T-helper 9 cell (primary cell): ENCODE results near the gene AGAP1.

Source experiments
- DNase-seq: peaks from one replicate; pipeline ENCODE4 v3.0.0-alpha.2; 2020

AGAP1 gene

DNA sequence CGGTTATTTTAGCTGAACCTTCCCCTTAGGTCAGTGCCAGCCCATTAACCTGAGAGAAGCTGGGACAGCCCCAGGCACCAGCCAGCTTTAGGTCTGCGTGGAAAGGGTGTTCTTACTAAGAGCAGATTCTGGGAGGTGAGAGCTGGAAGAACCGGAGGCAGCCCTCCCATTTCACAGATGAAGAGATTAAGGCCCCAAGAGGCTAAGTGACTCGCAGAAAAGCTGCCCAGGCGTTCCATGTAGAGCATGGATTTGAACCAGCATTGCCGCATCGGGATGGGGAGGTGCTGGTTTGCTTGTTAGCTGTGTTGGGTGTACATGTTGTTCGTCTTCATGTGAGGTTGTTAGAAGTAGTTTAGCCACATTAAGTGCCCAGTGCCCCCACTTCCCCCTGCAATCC lies 203.2 kb downstream of the AGAP1 start:
- no peak for DNase-seq

DNA sequence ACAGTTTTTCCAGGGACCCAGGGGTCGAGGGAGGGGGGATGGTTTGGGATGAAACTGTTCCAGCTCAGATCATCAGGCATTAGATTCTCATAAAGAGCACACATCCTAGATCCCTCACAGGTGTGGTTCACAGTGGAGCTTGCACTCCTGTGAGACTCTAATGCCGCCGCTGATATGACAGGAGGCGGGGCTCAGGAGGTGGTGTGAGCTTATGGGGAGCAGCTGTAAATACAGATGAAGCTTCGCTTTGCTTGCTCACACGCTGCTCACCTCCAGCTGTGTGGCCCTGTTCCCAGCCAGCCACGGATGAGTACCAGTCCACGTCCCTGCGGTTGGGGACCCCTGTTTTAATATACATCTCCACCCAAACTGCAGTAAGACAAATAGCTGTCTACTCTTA lies 204.2 kb downstream of the AGAP1 start:
- no peak for DNase-seq

DNA sequence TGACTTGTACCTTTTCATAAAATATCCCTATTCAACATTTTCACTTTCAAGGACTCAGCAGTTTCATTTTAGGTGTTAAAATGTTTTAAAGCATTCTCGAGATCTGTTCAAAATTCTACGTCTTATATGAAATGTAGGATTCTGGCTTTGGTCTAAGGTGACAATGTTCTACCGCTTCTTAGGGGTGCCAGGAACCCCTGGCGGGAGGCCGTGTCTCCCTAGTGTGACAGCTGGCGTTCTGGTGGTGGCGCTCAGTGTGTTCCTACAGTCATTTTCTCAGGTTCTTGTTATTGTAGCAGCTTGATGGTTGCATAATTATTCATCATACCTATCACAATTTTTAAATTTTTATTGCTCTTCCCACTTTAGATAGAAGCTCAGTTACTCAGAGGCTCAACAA lies 204.6 kb downstream of the AGAP1 start:
- no peak for DNase-seq

DNA sequence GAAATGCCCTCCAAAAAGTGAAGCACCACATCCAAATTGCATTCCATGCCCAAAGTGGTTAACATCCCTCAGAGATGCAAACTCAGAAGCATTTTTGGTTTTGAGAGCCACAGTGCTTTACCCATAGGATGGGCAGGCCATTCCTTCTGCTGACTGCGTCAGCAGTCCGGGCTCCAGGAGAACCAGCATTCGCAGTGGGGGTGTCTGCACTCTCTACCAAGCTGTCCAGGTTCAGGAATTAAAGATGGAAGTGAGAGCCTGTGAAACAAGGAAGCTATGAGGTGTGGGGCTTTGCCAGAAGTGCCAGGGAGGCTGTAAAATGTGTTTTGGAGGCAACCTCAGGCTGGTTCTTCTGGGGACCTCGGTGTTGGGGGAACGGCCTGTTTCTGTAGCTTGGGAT lies 205.7 kb downstream of the AGAP1 start:
- DNase-seq = no peak

DNA sequence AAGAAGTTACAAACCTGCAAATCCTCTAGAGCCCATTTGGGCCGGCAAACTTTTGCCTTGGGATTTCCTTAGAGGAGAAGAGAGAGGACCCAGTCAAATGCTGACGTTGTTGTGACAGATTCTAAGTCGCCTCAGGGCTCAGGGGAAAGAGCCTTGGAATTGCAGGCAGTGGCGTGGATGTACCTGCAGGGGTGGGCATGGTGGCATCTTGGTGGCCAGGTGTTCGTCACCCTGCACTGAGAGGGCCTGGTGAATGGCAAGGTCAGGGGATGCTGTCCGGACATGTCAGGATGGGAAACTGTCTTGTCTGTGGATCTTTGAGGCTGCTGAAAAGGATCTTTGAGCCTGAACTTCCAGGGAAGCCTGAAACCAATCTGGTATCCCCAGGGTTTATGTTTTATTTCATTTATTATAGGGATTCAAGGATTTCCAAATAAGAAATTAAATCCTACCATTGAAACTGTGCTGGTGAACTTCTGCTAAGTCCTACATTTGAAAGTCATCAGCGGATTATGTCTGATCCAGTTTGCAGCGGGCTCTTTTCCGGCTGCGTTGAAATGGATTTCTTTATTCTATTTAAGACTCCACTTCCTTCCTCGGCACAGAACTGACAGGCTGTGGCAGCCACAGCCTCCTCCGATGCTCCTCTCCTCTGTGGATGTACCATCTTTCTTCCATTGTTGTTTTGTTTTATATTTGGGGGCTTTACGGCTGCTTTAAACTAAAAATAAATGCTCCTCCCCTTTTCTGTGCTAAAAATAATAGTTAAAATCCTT lies 207.6 kb downstream of the AGAP1 start:
- DNase-seq = no peak

DNA sequence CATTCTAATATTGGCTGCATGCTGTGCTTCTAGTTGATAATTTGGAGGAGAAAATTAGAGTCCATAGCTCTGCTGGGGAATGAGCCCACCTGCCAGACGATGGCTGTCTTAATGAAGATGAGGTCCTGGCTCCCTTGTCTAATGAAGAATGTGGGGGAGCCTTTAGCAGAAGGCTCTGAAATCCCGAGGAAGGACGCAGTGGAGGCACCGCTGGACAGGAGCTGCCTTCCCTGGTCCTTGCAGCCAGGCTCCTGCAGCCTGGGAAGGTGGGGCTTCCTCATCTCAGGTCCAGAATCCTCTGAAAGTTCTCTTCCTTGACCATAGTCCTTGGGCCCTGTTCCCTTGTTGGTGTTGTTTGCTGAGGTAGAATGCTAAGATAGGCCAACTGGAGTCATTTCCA lies 208.3 kb downstream of the AGAP1 start:
- no peak for DNase-seq

DNA sequence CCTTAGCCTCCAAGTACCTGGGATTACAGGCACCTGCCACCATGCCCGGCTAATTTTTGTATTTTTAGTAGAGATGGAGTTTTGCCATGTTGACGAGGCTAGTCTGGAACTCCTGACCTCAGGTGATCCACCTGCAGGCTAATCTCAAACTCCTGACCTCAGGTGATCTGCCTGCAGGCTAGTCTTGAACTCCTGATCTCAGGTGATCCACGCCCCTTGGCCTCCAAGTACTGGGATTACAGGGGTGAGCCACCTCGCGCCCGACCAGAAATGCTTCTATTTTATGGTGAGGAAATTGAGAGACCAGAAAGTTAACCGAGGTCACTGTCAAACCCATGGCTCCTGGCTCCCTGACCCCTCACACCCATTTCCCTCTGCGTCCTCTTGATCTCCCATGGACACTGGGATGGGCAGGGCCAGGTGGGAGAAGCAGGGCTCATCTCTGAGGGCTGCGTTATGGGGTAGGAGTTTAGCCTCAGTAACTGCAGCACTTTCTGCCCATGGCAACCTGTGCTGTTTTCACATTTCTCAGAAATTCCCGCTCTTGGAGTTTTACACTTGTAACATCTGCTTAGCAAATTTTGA lies 210.0 kb downstream of the AGAP1 start:
- DNase-seq = no peak

DNA sequence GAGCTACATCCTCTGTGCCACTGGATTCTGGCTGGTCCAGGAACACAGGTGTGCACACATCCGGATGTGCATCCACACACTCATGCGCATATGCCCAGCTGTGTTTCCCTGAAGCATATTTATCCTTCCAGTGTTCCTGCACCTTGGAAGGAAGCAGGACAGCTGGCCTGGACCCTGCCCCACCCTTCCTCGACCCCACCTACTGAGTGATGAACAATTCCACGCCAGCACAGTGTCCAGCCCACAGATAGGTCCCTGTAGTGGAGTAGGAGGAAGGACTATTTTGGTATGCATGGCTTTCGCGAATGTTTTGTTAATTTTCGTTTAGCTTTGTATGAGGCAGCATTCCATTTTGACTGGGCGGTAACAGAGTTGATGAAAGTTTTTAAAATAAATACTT lies 211.5 kb downstream of the AGAP1 start:
- DNase-seq = no peak

DNA sequence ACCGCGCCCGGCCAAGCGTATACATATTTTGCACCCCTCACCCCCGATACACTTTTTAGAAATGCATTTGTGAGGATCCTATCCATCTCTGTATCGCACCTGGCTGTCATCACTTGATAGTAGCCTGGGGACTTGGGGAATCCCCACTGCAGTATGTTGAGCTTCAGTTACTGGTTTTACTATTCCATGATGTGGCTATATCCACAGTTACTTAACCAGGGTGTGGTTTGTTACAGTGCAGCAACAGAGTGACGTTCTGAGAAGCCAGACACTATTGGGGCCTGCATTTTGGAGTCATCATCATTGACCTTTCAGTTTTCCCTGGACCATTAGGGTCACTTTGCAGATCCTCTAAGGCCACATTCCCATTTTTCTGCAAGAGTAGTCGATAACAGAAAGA lies 212.7 kb downstream of the AGAP1 start:
- DNase-seq = no peak

DNA sequence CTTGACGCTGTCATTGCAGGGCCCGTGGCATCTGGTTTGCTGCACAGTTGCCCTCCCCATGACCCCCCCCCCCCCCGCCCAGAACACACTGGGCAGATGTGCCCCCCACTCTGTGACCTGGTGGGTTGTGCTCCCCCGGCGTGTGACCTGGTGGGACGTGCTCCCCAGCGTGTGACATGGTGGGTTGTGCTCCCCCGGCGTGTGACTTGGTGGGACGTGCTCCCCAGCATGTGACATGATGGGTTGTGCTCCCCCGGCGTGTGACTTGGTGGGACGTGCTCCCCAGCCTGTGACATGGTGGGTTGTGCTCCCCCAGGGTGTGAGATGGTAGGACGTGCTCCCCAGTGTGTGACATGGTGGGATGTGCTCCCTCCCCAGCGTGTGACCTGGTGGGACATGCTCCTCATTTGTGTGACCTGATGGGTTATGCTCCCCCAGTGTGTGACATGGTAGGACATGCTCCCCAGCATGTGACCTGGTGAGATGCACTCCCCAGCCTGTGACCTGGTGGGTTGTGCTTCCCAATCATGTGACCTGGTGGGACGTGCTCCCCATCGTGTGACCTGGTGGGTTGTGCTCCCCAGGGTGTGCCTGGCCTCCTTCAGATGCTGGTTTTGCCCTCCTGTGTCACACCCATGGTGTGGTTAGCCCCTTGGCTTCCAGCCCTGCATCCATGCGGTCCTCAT lies 213.7 kb downstream of the AGAP1 start:
- no peak for DNase-seq

DNA sequence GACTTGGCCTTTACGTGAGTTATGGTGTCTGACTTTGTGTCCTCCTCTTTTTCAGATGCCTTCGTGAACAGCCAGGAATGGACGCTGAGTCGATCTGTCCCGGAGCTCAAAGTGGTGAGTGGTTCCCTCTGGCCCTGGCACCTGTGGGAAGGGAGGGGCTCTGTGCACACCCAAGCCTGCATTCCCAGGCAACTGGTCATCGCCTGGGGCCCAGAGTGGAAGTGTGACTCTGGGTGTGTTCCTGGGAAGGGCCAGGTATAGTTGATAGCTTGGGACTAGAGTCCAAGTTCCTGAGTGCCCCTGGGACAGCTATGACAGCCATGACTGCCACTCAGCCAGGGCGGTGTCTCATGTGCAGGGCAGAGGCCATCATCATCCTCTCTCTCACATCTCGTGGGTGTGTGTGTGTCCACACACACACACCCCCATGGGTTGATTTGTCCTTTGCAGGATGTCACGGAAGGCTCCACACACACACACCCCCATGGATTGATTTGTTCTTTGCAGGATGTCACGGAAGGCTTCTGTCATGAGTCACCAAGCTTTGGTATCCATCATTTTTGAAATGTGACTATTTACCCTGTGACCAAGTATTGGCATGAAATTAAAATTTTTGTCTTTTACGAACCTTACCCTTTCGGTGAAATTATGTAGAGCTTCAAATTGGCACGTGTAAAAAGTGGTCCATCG lies 215.4 kb downstream of the AGAP1 start:
- no peak for DNase-seq

DNA sequence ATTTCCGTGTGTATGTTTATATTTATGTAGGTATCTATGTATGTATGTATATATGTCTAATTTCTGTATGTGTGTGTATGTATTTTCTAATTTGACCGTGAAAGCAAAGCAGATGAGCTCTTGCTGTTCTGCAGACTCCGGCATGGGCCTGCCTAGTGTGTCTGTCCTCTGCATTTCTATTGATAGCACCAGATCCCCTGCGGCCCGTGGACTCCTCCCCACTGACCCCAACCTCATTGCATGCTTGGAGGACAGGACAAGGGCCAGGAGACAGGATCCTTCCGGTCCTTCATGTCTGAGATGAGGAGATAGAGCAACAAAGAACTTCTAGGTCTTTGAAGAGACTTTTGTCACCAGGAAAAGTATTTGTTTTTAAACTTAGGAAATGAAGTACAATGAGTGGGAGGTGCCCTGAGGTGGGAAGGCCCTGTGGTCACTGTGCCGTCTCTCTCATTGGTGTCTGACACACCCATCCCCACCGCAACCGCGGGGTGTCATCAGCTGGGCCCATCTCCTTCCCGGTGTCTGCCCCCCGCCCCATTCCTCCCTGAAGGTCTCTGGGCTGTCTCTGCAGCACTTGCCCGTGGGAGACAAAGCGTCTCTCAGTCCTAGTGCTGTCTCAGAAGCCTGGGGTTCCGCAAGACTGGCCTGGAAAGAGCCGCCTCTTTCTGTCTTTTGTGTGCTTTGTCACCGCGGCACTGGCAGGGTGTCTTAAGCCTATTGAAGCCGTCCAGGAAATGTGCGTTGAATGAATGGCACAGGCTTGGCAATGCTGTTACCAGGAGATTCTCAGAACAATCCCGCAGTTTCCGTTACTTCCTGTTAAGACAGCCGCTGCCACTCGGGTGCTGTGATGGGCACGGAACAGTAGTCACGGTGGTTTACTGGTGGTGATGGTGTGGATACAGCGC lies 216.4 kb downstream of the AGAP1 start:
- DNase-seq = no peak

DNA sequence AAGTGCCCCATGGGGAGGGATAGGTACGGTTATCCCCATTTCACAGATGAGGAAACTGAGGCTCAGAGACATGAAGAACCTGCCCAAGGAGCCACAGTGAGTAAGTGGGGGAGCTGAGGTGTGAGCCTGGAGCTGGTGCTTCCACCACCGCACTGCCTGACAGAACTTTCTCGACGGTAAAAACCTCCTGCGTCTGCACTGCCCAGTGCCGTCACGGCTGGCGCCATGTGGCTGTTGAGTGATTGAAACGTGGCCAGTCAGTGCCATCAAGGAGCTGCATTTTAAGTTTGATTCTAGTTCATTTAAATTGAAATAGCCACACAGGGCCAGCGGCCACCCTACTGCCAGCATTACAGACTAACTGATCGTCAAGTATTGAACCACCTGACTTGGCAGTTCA lies 217.1 kb downstream of the AGAP1 start:
- DNase-seq = no peak

DNA sequence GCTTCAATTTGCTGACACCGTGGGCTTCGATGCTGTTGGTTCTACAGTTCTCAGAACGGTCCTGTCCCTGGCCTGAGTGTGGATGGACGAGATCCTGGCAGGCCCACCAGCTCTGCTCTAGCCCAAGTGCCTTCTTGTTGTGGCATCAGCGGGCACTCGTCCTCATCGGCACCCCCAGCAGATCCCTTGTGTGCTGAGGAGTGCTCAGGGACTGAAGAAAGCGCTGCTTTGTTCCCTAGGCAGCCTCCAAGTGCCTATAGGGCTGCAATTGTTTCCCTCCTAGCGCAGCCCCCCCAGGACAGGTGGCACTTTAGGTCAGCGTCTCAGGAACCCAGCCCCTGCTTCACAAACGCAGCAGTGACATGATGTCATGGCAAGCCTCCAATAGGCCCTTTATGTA lies 217.7 kb downstream of the AGAP1 start:
- no peak for DNase-seq

DNA sequence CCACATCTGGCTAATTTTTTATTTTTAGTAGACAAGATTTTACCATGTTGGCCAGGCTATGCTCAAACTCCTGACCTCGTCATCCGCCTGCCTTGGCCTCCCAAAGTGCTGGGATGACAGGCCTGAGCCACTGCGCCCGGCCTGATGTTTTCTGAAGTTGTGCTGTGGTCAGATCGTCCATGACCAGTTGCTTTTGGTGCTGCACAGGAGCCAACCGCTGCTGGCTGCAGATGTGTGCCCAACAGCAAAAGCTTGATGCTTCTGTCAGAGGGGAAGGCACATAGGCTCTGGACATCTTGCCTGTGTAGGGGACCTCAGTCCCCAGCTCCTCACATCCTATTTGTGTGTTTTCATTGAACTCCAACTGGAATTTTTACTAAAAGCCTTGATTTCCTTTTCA lies 218.3 kb downstream of the AGAP1 start:
- no peak for DNase-seq

DNA sequence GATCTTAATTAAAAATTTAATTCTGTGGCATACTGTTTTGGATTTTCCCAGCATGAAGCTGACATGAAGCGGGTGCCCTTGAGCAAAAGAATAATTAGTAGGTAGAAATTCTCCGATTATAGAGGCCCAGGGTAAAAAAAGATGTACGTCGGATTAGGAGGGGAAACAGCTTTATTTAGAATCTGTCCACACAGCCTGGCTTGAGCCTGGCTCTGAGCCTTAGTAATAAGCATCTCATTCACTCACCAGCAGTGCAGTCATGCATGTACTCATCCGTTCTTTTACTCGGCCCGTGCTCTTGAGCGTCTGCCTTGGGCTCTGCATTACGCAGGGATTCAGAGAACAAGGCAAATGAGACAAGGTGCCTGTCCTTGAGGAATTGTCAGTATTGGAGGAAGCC lies 219.3 kb downstream of the AGAP1 start:
- DNase-seq = no peak

DNA sequence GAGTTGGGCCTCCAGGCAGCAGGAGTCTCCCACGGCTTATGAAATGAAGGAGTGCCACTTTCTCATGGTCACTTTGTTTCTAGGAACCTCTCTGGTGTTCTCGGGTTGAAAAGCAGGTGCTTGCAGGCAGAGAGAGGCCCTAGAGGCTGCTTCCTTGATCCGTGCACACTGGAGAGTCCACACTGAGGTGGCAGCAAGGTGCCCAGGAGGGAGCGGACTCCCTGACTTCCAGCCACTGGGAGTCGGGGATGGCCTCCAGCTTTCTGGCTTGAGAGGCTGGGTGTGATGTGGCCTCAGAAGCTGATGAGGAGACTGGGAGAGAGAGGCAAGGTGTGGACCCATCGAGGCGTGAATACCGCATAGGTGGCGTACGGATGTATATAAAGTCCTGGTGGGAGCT lies 221.8 kb downstream of the AGAP1 start:
- no peak for DNase-seq

DNA sequence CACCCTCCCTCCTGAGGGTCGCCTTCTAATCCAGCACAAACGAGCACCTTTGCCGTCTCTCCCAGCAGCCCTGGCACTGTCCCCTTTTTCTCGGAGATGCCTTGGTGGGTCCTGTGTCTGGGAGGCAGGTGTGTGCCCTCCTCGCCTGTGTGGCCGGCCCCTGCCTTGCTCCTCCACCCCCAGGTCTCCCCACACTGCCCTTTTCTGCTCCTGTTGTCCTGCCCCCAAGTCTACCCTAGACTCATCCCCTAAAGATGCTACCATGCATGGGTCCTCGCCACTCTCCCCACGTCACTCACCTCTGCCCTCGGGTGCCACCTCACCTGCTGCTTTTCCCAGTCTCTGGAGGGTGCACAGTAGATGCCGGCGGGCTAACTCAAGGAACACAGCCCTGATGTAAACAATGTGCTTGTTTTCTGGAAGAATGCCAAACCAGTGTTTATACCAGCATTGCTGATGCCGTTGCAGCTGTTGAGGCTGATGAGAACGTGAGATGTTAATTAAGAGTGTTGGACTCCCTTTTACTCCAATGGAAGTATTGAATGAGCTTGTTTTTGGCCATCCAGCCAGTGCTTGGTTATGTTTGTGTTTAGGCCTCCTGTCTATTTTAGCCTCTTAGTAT lies 223.1 kb downstream of the AGAP1 start:
- DNase-seq = no peak

DNA sequence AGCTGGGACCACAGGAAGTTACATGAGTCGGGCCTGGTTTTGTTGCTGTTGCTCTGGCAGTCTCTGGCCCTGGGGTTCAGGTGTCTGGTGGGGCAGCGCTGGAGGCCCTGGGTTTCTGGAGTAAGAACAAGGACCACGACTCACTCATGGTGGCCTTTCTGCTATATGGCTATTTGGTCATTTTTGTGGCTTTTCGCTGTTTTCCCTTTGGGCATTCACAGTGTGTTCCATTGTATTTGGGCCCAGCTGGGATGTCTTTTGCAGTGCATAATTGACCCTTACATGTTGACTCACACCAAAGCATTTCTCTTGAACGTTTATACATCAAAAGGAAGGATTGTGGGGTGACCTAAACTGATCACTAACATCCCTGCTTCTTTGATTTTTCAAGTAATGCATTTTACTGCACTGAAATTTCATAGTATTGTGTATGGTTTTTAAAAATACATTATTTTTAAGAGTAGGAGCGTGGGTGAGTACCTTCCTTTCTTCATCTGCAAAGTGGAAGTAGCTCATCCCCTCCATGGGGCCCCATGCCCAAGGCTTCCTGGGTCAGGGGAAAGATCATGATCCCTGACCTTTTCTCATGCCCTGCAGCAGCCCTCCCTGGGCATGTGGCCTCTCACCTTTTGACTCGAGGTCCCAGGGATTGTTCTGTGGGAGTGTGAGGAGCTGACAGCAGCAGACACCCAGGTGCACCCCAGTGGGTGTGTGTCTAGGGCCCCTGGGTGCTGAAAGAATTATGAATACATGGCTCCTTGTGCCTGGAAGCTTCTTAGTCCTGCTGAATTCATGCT lies 225.5 kb downstream of the AGAP1 start:
- no peak for DNase-seq

DNA sequence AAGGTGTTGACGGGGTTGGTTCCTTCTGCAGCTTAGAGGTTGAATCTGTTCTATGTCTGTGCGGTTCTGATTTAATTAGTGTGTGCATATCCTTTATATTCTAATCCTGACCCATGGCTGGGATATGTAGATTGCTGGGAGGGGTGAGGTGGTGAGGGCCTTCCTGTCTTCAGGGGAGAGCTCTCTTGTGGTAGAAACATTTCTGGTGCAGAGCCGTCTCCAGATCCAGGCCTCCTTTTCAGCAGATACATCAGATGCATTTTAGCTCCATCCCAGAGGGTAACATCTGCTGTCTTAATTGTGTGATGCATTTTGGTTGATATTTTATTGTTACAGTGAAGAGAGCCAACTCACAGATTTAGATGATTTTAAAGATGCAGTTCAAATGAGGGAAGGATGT lies 227.8 kb downstream of the AGAP1 start:
- no peak for DNase-seq

DNA sequence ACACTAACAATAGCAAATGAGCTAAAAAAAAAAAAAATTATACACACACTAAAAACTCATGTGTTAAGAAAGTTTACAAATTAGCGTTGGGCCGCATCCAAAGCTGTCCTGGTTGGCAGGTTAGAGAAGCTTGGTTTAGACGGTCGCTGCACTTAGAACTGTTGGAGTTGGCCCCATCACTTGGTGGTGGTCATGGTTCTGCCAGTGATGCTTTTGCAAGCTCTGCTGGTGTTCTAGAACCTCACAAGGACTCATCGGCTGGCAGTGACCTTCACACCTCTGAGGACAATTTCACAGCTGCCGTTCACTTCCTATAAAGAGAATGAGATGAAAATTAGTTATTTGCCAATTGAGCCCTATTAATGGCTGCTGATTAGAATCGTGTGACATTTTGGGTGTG lies 229.0 kb downstream of the AGAP1 start:
- no peak for DNase-seq
